Ectodermal cell (in vitro differentiated cells): ENCODE data around the gene SRSF8.
"Not testable (repeated sequence)": the region's sequence is repeated elsewhere in the genome, so short reads cannot be mapped to it uniquely, and the experiment has no call there.

Experiments
- H3K27ac ChIP-seq: 2 replicates; pipeline ENCODE4 v1.7.0; 2013; ENCODE audit warnings: mild to moderate bottlenecking, low read depth, low read length; ENCODE audit not compliant: insufficient read depth, poor library complexity, severe bottlenecking
- H3K27me3 ChIP-seq: 2 replicates; pipeline ENCODE4 v1.7.0; 2013; ENCODE audit warnings: mild to moderate bottlenecking, low read length; ENCODE audit not compliant: insufficient read depth, control insufficient read depth, poor library complexity, severe bottlenecking
- H3K36me3 ChIP-seq: one replicate; pipeline ENCODE4 v1.7.0; 2013; ENCODE audit warnings: low read length; ENCODE audit not compliant: control insufficient read depth, insufficient read depth
- H3K4me1 ChIP-seq: one replicate; pipeline ENCODE4 v1.7.0; 2013; ENCODE audit warnings: low read length; ENCODE audit not compliant: control insufficient read depth, insufficient read depth
- H3K4me3 ChIP-seq: 2 replicates; pipeline ENCODE4 v1.7.0; 2013; ENCODE audit warnings: low read depth, low read length, control low read depth; ENCODE audit not compliant: insufficient read depth
- H3K9me3 ChIP-seq: 2 replicates; pipeline ENCODE4 v1.7.0; 2013; ENCODE audit warnings: mild to moderate bottlenecking, low read length, moderate library complexity; ENCODE audit not compliant: control insufficient read depth
- whole genome bisulfite sequencing, 2 experiments: methylation state at CpG; one replicate each; pipeline ENCODE4 v1.1.7; 2013; ENCODE audit warnings: missing lambda C conversion rate in 2 of 2; 5-methylcytosine and 5-hydroxymethylcytosine counted together

Gene SRSF8

DNA sequence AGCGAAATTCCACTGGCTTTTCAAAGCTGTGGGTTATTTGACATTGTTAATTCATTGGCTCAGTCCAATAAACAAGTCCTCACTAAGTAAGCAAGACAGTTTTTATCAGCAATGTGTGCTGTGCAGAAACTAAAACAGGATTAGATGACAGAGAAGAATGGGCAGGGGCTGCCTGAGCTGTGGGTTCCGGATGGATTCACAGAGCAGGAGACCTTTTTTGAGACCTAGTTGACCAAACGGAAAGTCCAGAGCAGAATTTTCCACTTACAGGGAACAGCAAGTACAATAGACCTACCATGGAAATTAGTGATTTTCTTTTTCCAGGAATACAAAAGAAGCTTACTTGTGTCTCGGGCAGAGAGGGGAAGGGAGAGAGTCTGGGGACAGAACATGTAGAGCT, 22.7 kb upstream of the SRSF8 start:
- 89 to 90% methylated on average over 4 of the region's 4 CpGs for WGBS, 2 experiments
- no peaks in the 10 kb centered on the region for H3K27me3 ChIP-seq
- no peak overlapping the region for H3K27ac ChIP-seq
- no peaks in the 10 kb centered on the region for H3K36me3 ChIP-seq
- H3K4me1 ChIP-seq, result no peaks in the 10 kb centered on the region
- H3K4me3 ChIP-seq, result no peak overlapping the region
- H3K9me3 ChIP-seq, result no peaks in the 10 kb centered on the region

DNA sequence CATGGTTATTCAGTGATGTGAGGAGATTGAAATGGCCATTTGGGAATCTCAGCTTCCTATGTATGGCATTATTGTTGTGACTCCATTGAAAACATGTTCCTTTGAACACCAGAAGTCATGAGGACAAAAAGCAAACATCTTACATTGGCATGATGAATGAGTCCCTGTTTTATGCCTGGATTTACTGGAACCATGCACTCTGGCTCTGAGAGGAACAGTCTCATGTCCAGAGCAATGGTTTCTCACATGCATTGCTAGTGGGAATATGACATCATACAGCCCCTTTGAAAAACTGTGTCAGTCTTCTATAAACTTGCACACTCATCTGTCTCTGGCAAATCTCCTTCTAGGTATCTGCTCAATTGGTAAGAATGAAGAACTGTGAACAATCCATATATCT, 20.9 kb upstream of the SRSF8 start:
- Histone ChIP-seq H3K4me3 (no peak overlapping the region), H3K4me1 (no peaks in the 10 kb centered on the region), H3K9me3 (no peaks in the 10 kb centered on the region), H3K27ac (no peak overlapping the region), H3K36me3 (no peaks in the 10 kb centered on the region), H3K27me3 (no peaks in the 10 kb centered on the region)

DNA sequence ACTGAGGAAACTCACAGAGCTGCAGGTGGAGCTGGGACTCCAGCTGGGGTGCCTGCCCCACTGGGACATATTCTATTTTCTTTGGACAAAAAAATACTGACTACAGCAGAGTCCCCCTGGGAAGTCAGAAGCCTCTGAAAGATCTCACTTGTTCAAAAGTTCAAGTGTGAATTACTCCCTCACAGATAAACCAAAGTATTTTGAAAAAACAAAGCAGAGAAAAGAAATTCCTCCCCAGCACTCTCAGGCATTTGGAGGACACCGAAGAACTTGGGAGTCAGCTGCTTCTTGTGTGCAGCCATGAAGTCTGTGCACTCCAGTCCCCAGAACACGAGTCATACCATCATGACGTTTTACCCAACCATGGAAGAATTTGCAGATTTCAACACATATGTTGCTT, 17.6 kb upstream of the SRSF8 start, which contains the start of gene KDM4F:
TSS of gene KDM4F (plus strand) at position 301 of the 400 bp plus-strand sequence.
- WGBS, 2 experiments, result 95 to 100% methylated on average over 3 of the region's 3 CpGs
- not testable (repeated sequence) for H3K4me1 ChIP-seq, H3K27me3 ChIP-seq, H3K4me3 ChIP-seq, H3K27ac ChIP-seq, H3K36me3 ChIP-seq, H3K9me3 ChIP-seq

DNA sequence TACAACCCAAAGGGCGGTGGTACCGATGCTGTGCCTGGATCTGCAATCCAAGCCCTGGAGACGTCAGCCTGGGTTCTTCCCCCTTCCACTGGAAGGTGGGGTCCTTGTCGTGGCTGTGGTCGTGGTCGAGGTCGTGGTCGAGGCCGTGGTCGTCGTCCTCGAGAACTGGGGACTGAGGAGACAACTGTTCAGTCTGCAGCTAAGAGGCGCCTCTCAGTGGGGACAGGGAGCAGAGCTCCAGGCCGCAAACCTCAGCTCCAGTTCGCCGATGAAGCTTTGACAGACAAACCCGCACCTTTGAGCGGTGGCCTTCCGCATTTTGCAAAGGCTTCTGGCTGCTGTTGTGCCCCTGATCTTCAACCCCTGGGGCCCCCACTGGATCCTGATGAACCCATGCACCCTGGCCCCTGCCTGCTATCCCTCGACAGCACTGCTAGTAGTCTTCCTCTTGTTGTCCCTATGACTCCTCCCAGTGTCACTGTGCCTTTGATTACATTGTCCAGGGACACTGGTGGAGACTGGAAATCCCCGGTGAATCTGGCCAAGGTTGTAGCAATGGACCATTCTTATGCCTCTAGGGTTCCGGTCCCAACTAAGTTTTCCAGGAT, 16.0 kb upstream of the SRSF8 start:
- no peak overlapping the region for H3K4me3 ChIP-seq
- H3K36me3 ChIP-seq, result no peaks in the 10 kb centered on the region
- no peaks in the 10 kb centered on the region for H3K4me1 ChIP-seq
- no peak overlapping the region for H3K27ac ChIP-seq
- H3K9me3 ChIP-seq, result no peaks in the 10 kb centered on the region
- WGBS, 2 experiments, result 94 to 96% methylated on average over 22 of the region's 22 CpGs
- H3K27me3 ChIP-seq, result no peaks in the 10 kb centered on the region

DNA sequence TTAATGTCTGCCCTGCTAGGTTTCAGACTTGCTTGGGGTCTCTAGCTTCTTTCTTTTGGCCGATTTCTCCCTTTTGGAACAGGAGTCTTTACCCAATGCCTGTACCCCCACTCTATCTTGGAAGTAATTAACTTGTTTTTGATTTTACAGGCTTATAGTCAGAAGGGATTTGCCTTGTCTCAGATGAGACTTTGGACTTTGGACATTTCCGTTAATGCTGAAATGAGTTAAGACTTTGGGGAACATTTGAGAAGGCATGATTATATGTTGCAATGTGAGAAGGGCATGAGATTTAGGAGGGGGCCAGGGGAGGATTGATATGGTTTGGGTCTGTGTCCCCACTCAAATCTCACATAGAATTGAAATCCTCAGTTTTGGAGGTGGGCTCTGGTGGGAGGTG, 12.4 kb upstream of the SRSF8 start:
- 87 to 93% methylated on average over 2 of the region's 2 CpGs for WGBS, 2 experiments
- Histone ChIP-seq H3K27me3 (no peaks in the 10 kb centered on the region), H3K9me3 (no peaks in the 10 kb centered on the region), H3K36me3 (no peaks in the 10 kb centered on the region), H3K4me3 (no peak overlapping the region), H3K27ac (no peak overlapping the region), H3K4me1 (no peaks in the 10 kb centered on the region)

DNA sequence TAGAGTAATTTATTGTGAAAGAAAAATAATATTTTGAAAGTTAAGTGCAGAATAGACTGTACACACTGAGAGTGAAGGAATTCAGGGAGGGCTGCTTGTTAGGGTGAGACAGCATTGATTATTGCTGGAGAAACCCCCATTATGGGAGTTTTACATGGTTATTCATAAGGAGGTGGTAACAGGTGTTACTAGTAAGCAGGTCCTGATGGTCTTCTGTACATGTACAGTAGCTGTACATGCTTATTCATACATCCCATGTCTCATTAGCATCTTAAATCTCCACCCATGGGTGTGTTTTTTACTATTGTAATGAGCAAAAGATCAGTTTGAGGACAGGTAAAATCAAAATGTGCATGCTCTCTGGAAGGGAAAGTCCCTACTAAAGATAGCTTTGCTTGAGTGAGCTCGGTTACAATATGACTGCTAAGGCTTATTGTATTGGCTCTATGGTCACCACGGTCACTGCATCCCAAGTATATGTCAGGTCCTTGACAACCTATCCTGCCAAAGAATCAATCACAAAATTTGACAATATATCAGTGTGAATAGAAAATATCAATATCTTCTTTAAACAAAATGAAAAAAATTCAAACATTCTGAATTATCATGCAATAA, 11.3 kb upstream of the SRSF8 start:
- 50% methylated on average over 2 of the region's 2 CpGs for WGBS, 2 experiments
- no peak overlapping the region for H3K4me3 ChIP-seq
- no peaks in the 10 kb centered on the region for H3K27me3 ChIP-seq
- H3K9me3 ChIP-seq, result no peaks in the 10 kb centered on the region
- H3K4me1 ChIP-seq, result no peaks in the 10 kb centered on the region
- no peak overlapping the region for H3K27ac ChIP-seq
- no peaks in the 10 kb centered on the region for H3K36me3 ChIP-seq

DNA sequence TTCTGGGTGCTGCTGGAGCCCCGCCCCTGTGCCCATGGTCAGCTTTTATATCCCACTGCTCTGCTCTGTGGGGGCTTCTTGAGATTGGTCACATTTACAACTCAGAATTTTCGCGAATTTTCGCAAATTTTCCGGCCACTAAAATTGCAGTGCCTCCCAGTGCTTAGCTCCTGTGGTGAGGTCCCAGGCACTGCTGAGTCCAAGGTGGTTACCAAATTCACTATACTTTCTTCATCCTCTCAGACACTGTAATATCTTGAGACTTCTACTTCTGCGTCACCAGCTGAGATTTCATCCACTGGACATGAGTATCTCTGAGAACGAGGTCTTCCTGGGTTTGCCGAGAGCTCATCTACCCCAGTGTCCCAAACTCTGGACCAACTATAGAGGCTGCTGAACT, 8.8 kb upstream of the SRSF8 start:
- H3K27me3 ChIP-seq, result peaks cover 6% of the 10 kb centered on the region
- no peaks in the 10 kb centered on the region for H3K9me3 ChIP-seq
- H3K4me3 ChIP-seq, result no peak overlapping the region
- WGBS, 2 experiments, result 91 to 92% methylated on average over 8 of the region's 8 CpGs
- no peaks in the 10 kb centered on the region for H3K36me3 ChIP-seq
- H3K4me1 ChIP-seq, result no peaks in the 10 kb centered on the region
- no peak overlapping the region for H3K27ac ChIP-seq

DNA sequence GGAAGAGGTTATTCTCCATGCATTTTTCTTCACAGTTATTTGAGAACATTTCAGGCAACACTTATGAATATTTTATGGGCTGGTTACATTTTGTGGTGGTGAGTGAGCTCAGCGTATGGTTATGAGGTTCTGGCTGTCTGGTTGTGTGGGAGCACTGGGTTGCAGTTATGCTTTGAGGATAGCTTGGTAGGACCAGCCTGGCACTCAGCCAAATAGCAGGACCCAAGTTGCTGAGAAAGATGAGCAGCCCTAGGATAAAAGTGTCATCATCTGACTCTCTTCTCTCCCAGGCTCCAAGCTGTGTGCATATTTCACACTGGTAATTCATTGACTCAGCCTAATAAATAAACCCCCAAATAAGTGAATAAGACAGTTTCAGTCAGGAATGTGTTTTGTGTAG, 8.1 kb upstream of the SRSF8 start:
- peaks cover 6% of the 10 kb centered on the region for H3K27me3 ChIP-seq
- no peak overlapping the region for H3K27ac ChIP-seq
- 92 to 94% methylated on average over 1 of the region's 1 CpG for WGBS, 2 experiments
- no peaks in the 10 kb centered on the region for H3K9me3 ChIP-seq
- no peaks in the 10 kb centered on the region for H3K36me3 ChIP-seq
- no peaks in the 10 kb centered on the region for H3K4me1 ChIP-seq
- no peak overlapping the region for H3K4me3 ChIP-seq

DNA sequence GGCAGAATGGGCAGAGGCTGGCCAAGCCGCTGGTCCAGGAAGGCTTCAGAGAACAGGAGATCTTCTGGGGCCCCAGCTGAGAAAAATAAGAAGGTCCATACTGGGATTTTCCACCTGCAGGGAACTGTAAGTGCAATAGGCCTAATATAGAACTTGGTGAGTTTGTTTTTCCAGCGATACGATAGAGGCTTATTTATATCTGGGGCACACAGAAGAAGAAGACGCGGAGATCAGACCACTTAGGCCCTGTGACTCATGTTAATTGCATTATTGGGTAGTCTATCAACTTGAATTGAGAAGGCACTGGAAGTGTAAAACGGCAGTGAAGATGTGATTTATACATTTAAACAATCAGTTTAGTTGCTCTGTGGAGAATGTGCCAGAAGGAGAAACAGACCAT, 7.7 kb upstream of the SRSF8 start:
- Histone ChIP-seq H3K36me3 (no peaks in the 10 kb centered on the region), H3K27me3 (peaks cover 6% of the 10 kb centered on the region), H3K4me1 (no peaks in the 10 kb centered on the region), H3K4me3 (no peak overlapping the region), H3K9me3 (no peaks in the 10 kb centered on the region), H3K27ac (no peak overlapping the region)
- WGBS, 2 experiments, result 87% methylated on average over 6 of the region's 6 CpGs

DNA sequence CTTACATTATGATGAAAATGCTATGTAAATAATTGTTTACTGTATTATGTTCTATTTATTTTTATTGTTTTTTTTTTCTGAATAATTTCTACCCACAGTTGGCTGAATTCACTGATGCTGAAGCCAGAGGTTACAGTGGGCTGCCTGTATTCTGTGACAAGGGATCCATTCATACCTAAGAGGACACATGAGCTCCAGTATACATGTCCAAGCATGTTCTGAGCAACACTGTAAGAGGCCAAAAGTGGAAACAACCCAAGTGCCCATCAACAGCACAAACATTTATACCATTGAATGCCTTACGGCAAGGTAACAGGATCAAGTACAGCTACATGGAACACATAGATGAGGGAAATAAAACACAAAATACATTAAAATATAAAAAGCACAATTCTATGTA, 1.4 kb upstream of the SRSF8 start:
- H3K27me3 ChIP-seq, result peaks cover 6% of the 10 kb centered on the region
- no peaks in the 10 kb centered on the region for H3K9me3 ChIP-seq
- WGBS, 2 experiments, result 89 to 100% methylated on average over 1 of the region's 1 CpG
- no peak overlapping the region for H3K4me3 ChIP-seq
- no peaks in the 10 kb centered on the region for H3K4me1 ChIP-seq
- H3K27ac ChIP-seq, result no peak overlapping the region
- H3K36me3 ChIP-seq, result no peaks in the 10 kb centered on the region
